Neural cell (in vitro differentiated cells): ENCODE data around the gene LPCAT1. TPM values are rescaled to one million over a fixed set of nuclear protein-coding genes. Genes with fewer than 3 reads are reported as not detected.

ENCODE experiments used
- H2AFZ ChIP-seq: fragments of 200-600, 300-800 bp; sonication (generic), shearing (Covaris generic); 2 replicates; pipeline ENCODE4 v1.6.0; 2014; ENCODE audit warnings: low read depth, mild to moderate bottlenecking, antibody characterized with exemption, low read length, moderate library complexity
- H3F3A ChIP-seq: fragments of 200-600 bp; shearing (Covaris generic); 2 replicates; pipeline ENCODE4 v1.6.1; 2016; ENCODE audit warnings: mild to moderate bottlenecking, moderate library complexity, mixed read lengths, antibody characterized with exemption, low read length; ENCODE audit not compliant: insufficient read depth, poor library complexity, severe bottlenecking
- H3K27ac ChIP-seq: fragments of 200-600, 300-800 bp; sonication (generic), shearing (Covaris generic); 2 replicates; pipeline ENCODE4 v1.5.1; 2014; ENCODE audit warnings: mild to moderate bottlenecking, low read length, moderate library complexity
- H3K27me3 ChIP-seq: fragments of 300-800, 200-600 bp; sonication (generic), shearing (Covaris generic); 2 replicates; pipeline ENCODE4 v1.6.0; 2014; ENCODE audit warnings: mild to moderate bottlenecking, low read depth, low read length, moderate library complexity; ENCODE audit not compliant: insufficient read depth
- H3K36me3 ChIP-seq: fragments of 300-800, 200-600 bp; sonication (generic), shearing (Covaris generic); 2 replicates; pipeline ENCODE4 v1.5.1; 2014; ENCODE audit warnings: mild to moderate bottlenecking, antibody characterized with exemption, low read length, moderate library complexity; ENCODE audit not compliant: insufficient read depth
- H3K4me2 ChIP-seq: fragments of 300-800, 200-600 bp; sonication (generic), shearing (Covaris generic); 2 replicates; pipeline ENCODE4 v1.6.0; 2014; ENCODE audit warnings: mild to moderate bottlenecking, low read length
- H3K4me3 ChIP-seq: fragments of 300-800, 200-600 bp; sonication (generic), shearing (Covaris generic); 2 replicates; pipeline ENCODE4 v1.5.1; 2014; ENCODE audit warnings: mild to moderate bottlenecking, low read length, moderate library complexity
- H3K79me2 ChIP-seq: fragments of 200-600 bp; shearing (Covaris generic); replicated peaks from 2 replicates; pipeline ENCODE4 v1.6.0; 2014; ENCODE audit warnings: mild to moderate bottlenecking, low read length, moderate library complexity; ENCODE audit not compliant: insufficient read depth
- H3K9ac ChIP-seq: fragments of 300-800, 200-600 bp; sonication (generic), shearing (Covaris generic); 2 replicates; pipeline ENCODE4 v1.6.1; 2016; ENCODE audit warnings: mild to moderate bottlenecking, low read length, mixed read lengths
- H3K9me2 ChIP-seq: fragments of 200-600 bp; shearing (Covaris generic); 2 replicates; pipeline ENCODE4 v1.6.1; 2016; ENCODE audit warnings: mild to moderate bottlenecking, low read length, mixed read lengths; ENCODE audit not compliant: insufficient read depth
- H3K9me3 ChIP-seq: fragments of 200-600, 300-800 bp; sonication (generic), shearing (Covaris generic); 2 replicates; pipeline ENCODE4 v1.6.1; 2016; ENCODE audit warnings: mild to moderate bottlenecking, mixed run types, low read length, moderate library complexity, mixed read lengths
- H4K20me1 ChIP-seq: fragments of 200-600 bp; shearing (Covaris generic); 2 replicates; pipeline ENCODE4 v1.6.1; 2016; ENCODE audit warnings: mild to moderate bottlenecking, mixed run types; ENCODE audit not compliant: insufficient read depth
- CTCF ChIP-seq: fragments of 450-650 bp; IDR thresholded peaks from 2 replicates; pipeline ENCODE4 v1.5.1; 2014; ENCODE audit warnings: antibody characterized with exemption, mild to moderate bottlenecking, moderate library complexity; ENCODE audit not compliant: poor library complexity, severe bottlenecking
- EP300 ChIP-seq: fragments of 450-650 bp; conservative IDR thresholded peaks from 2 replicates; pipeline ENCODE4 v1.6.1; 2014; ENCODE audit warnings: antibody characterized with exemption, mild to moderate bottlenecking, moderate library complexity; ENCODE audit not compliant: poor library complexity, severe bottlenecking
- EZH2 ChIP-seq: fragments of 200-600, 300-800 bp; shearing (Covaris generic), sonication (generic); IDR thresholded peaks from 2 replicates; pipeline ENCODE4 v1.6.1; 2014; ENCODE audit warnings: antibody characterized with exemption, low read length, borderline replicate concordance, mild to moderate bottlenecking; ENCODE audit not compliant: insufficient read depth, poor library complexity, severe bottlenecking
- MXI1 ChIP-seq: fragments of 450-650 bp; conservative IDR thresholded peaks from 2 replicates; pipeline ENCODE4 v1.6.1; 2014; ENCODE audit warnings: antibody characterized with exemption, mild to moderate bottlenecking; ENCODE audit not compliant: poor library complexity, severe bottlenecking
- POLR2AphosphoS5 ChIP-seq: IDR thresholded peaks from 2 replicates; pipeline ENCODE4 v1.6.1; 2012
- RAD21 ChIP-seq: fragments of 450-650 bp; conservative IDR thresholded peaks from 2 replicates; pipeline ENCODE4 v1.6.1; 2014; ENCODE audit warnings: antibody characterized with exemption, mild to moderate bottlenecking, moderate library complexity
- REST ChIP-seq: IDR thresholded peaks from 2 replicates; pipeline ENCODE4 v1.6.1; 2012; ENCODE audit warnings: borderline replicate concordance
- SMC3 ChIP-seq: fragments of 450-650 bp; conservative IDR thresholded peaks from 2 replicates; pipeline ENCODE4 v1.6.1; 2014; ENCODE audit warnings: antibody characterized with exemption, mild to moderate bottlenecking, moderate library complexity; ENCODE audit not compliant: poor library complexity
- TAF1 ChIP-seq: IDR thresholded peaks from 2 replicates; pipeline ENCODE4 v1.6.1; 2012; ENCODE audit warnings: low read depth
- polyA plus RNA-seq: library from polyadenylated mRNA; depleted of rRNA; stranded (reverse); fragments of >200 nt; gene quantifications from 2 replicates; pipeline ENCODE4 v1.2.3, GENCODE V29; 2014

Gene LPCAT1
- polyA plus RNA-seq, 1 donor from 2014 or later, result 61.8 TPM

DNA sequence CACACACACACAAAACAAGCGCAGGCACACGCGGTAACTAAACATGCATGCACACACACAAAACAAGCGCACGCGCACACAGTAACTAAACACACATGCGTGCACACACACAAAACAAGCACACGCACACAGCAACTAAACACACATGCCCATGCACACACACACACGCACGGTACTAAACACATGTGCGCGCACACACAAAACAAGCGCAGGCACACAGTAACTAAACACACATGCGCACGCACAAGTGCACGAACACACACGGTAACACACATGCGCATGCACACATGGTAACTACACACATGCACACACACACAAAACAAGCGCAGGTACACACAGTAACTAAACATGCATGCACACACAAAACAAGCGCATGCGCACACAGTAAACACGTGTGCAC is 58.6 kb downstream of the LPCAT1 start:
- H3K4me2 ChIP-seq, result no peak overlapping the region
- no peaks in the 10 kb centered on the region for H3K79me2 ChIP-seq
- H2AFZ ChIP-seq, result no peak overlapping the region
- no peaks in the 10 kb centered on the region for H3K36me3 ChIP-seq
- no peak overlapping the region for H3K27ac ChIP-seq
- H3K4me3 ChIP-seq, result no peak overlapping the region
- H3K9me2 ChIP-seq, result no peaks in the 10 kb centered on the region
- no peaks in the 10 kb centered on the region for H3F3A ChIP-seq
- H4K20me1 ChIP-seq, result no peaks in the 10 kb centered on the region
- H3K9ac ChIP-seq, result no peak overlapping the region
- no peaks in the 10 kb centered on the region for H3K27me3 ChIP-seq
- no peaks in the 10 kb centered on the region for H3K9me3 ChIP-seq
- no peak for TF ChIP-seq RAD21

- H4K20me1 ChIP-seq, result no peaks in the 10 kb centered on the region
- no peaks in the 10 kb centered on the region for H3F3A ChIP-seq
- no peak overlapping the region for H3K27ac ChIP-seq
- no peaks in the 10 kb centered on the region for H3K27me3 ChIP-seq
- H3K36me3 ChIP-seq, result no peaks in the 10 kb centered on the region
- no peak overlapping the region for H2AFZ ChIP-seq
- H3K9ac ChIP-seq, result no peak overlapping the region
- H3K79me2 ChIP-seq, result no peaks in the 10 kb centered on the region
- no peak for TF ChIP-seq POLR2AphosphoS5
- no peak for TF ChIP-seq EP300
- H3K4me2 ChIP-seq, result no peak overlapping the region
- no peaks in the 10 kb centered on the region for H3K9me3 ChIP-seq
- H3K4me3 ChIP-seq, result no peak overlapping the region
- H3K9me2 ChIP-seq, result no peaks in the 10 kb centered on the region
These were observed 59.2 kb downstream of the LPCAT1 start for GRCh38 chr5:1464511-1464910.

GRCh38 chr5:1464096-1464446 is 59.7 kb downstream of the LPCAT1 start:
- Histone ChIP-seq H3K79me2 (no peaks in the 10 kb centered on the region), H3K9ac (no peak overlapping the region), H3K27me3 (no peaks in the 10 kb centered on the region), H3K36me3 (no peaks in the 10 kb centered on the region), H3K9me2 (no peaks in the 10 kb centered on the region), H3K4me3 (no peak overlapping the region), H3K9me3 (no peaks in the 10 kb centered on the region), H3K4me2 (no peak overlapping the region), H4K20me1 (no peaks in the 10 kb centered on the region), H3F3A (no peaks in the 10 kb centered on the region), H2AFZ (no peak overlapping the region), H3K27ac (no peak overlapping the region)
- TF ChIP-seq CTCF (no peak), POLR2AphosphoS5 (no peak), EP300 (no peak), MXI1 (no peak)

DNA sequence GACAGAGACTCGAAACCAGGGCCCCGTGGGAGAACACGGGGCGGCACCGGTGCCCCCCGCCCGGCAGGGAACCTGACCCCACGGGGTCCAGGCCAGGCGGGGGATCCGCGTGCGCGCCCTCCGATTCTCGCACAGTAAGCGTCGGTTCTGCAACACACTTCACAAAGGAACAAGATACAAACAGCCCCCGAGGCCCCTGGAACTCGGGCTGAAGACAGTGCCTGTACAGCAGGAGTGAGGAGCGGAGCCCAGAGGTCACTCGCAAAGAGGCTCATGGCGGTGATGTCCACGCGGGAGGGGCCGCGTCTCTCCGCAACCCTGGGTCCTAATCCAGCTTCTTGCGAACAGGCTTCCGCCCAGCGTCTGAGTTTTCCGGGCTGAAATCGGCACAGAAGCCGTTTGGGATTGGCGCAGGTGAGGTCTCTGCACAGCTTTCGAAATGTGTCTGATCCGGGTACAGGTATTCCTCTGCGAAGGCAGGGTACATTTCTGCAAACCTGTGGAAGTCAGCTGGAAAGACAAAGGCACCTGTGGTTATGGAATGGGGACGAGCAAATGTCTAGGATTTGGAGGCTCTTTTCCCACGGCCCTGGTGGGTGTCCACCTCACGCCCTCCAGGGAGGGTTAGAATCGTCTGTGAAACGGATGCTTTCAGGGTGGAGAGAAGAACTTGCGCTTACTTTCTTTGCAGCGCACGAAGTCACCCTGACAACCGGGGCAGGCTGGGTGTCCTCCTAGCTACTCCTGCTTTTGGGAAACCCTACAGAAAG is 60.2 kb downstream of the LPCAT1 start:
- H3K4me2 ChIP-seq, result no peak overlapping the region
- no peak for TF ChIP-seq CTCF
- no peak for TF ChIP-seq SMC3
- no peak for TF ChIP-seq EP300
- TF ChIP-seq TAF1, result no peak
- no peak for TF ChIP-seq POLR2AphosphoS5
- TF ChIP-seq EZH2, result no peak
- TF ChIP-seq MXI1, result no peak
- TF ChIP-seq RAD21, result no peak
- TF ChIP-seq REST, result no peak
- no peak overlapping the region for H2AFZ ChIP-seq
- H3K9me3 ChIP-seq, result no peaks in the 10 kb centered on the region
- no peaks in the 10 kb centered on the region for H3K36me3 ChIP-seq
- no peak overlapping the region for H3K4me3 ChIP-seq
- no peaks in the 10 kb centered on the region for H3F3A ChIP-seq
- H3K27ac ChIP-seq, result no peak overlapping the region
- no peaks in the 10 kb centered on the region for H3K27me3 ChIP-seq
- H3K9ac ChIP-seq, result no peak overlapping the region
- H3K79me2 ChIP-seq, result no peaks in the 10 kb centered on the region
- H3K9me2 ChIP-seq, result no peaks in the 10 kb centered on the region
- H4K20me1 ChIP-seq, result no peaks in the 10 kb centered on the region
